Mesendoderm (in vitro differentiated cells): Measurements from ENCODE around the gene DNAH7.

Experiments used
- DNase-seq: peaks from one replicate; pipeline ENCODE4 v3.0.0; 2013
- H2AK5ac ChIP-seq: 2 replicates; pipeline ENCODE4 v1.6.1; 2013; ENCODE audit warnings: low read length, inconsistent platforms
- H2BK120ac ChIP-seq: 2 replicates; pipeline ENCODE4 v1.6.1; 2013; ENCODE audit warnings: low read depth, mild to moderate bottlenecking, low read length, moderate library complexity, mixed read lengths
- H2BK15ac ChIP-seq: replicated peaks from 2 replicates; pipeline ENCODE4 v1.6.1; 2013; ENCODE audit warnings: low read depth, mild to moderate bottlenecking, moderate library complexity
- H2BK5ac ChIP-seq: 2 replicates; pipeline ENCODE4 v1.6.1; 2013; ENCODE audit warnings: low read length, inconsistent platforms
- H3K18ac ChIP-seq: 2 replicates; pipeline ENCODE4 v1.6.1; 2013; ENCODE audit warnings: mild to moderate bottlenecking, low read length, mixed read lengths
- H3K23ac ChIP-seq: one replicate; pipeline ENCODE4 v1.6.1; 2013; ENCODE audit warnings: low read length
- H3K27ac ChIP-seq: 2 replicates; pipeline ENCODE4 v1.5.1; 2013; ENCODE audit warnings: low read depth, mild to moderate bottlenecking, inconsistent platforms, low read length, moderate library complexity
- H3K27me3 ChIP-seq: 2 replicates; pipeline ENCODE4 v1.6.1; 2013; ENCODE audit warnings: low read length, control low read depth, mild to moderate bottlenecking, inconsistent platforms; ENCODE audit not compliant: insufficient read depth, poor library complexity
- H3K36me3 ChIP-seq: 2 replicates; pipeline ENCODE4 v1.6.1; 2013; ENCODE audit warnings: low read length, inconsistent platforms; ENCODE audit not compliant: control insufficient read depth, insufficient read depth
- H3K4ac ChIP-seq: one replicate; pipeline ENCODE4 v1.6.1; 2013; ENCODE audit warnings: low read depth, mild to moderate bottlenecking, low read length, moderate library complexity
- H3K4me1 ChIP-seq: 2 replicates; pipeline ENCODE4 v1.6.1; 2013; ENCODE audit warnings: low read depth, low read length, inconsistent platforms; ENCODE audit not compliant: control insufficient read depth
- H3K4me2 ChIP-seq: 2 replicates; pipeline ENCODE4 v1.6.1; 2013; ENCODE audit warnings: low read length
- H3K4me3 ChIP-seq: 2 replicates; pipeline ENCODE4 v1.5.1; 2013; ENCODE audit warnings: mild to moderate bottlenecking, low read length
- H3K56ac ChIP-seq: one replicate; pipeline ENCODE4 v1.6.1; 2013; ENCODE audit warnings: low read length
- H3K79me1 ChIP-seq: 2 replicates; pipeline ENCODE4 v1.6.1; 2013; ENCODE audit warnings: low read length, inconsistent platforms
- H3K79me2 ChIP-seq: 2 replicates; pipeline ENCODE4 v1.6.1; 2013; ENCODE audit warnings: mild to moderate bottlenecking, low read length; ENCODE audit not compliant: control insufficient read depth, insufficient read depth
- H3K9ac ChIP-seq: 2 replicates; pipeline ENCODE4 v1.6.1; 2013; ENCODE audit warnings: low read length, inconsistent platforms
- H4K5ac ChIP-seq: one replicate; pipeline ENCODE4 v1.6.1; 2013; ENCODE audit warnings: low read length
- H4K8ac ChIP-seq: one replicate; pipeline ENCODE4 v1.6.1; 2013; ENCODE audit warnings: low read depth, mild to moderate bottlenecking, control low read depth, low read length, moderate library complexity
- WGBS: extraction: QIAGEN DNeasy Blood & Tissue Kit; methylation state at CpG from one replicate; pipeline ENCODE4 v1.1.7; 2013; ENCODE audit warnings: low lambda C conversion rate, missing lambda C conversion rate; ENCODE audit not compliant: insufficient coverage; ENCODE audit errors: extremely low coverage; 5-methylcytosine and 5-hydroxymethylcytosine counted together

Gene DNAH7

DNA sequence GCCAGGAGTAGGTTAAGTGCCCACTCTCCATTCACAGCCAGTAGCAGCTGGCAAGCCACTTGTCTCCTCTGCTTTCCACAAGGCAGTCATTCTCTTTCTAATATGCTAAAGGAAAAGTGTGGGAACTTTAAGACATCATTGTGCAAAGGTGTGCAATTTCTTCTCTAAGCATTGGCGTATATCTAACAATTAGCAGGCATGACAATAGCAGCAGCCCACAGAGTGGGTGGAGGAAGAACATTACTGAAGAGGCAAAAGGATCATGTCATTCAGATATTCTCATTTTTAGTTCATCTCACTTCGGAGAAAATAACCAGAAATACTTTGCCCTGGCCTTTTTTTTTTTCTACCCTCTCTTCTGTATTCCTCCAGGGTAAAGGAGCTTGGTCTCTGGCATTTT is 177.6 kb downstream of the DNAH7 start:
- Histone ChIP-seq H3K4me2 (no peak overlapping the region), H3K56ac (no peak overlapping the region), H3K23ac (no peak overlapping the region), H3K18ac (no peak overlapping the region), H4K8ac (no peak overlapping the region), H3K36me3 (no peaks in the 10 kb centered on the region), H3K79me2 (no peaks in the 10 kb centered on the region), H3K4me1 (no peaks in the 10 kb centered on the region), H3K4ac (no peak overlapping the region), H3K9ac (no peak overlapping the region), H2BK5ac (no peak overlapping the region), H3K79me1 (no peaks in the 10 kb centered on the region), H2AK5ac (no peak overlapping the region), H2BK15ac (no peak overlapping the region), H3K27ac (no peak overlapping the region), H4K5ac (no peak overlapping the region), H2BK120ac (no peak overlapping the region), H3K4me3 (no peak overlapping the region), H3K27me3 (no peaks in the 10 kb centered on the region)
- no CpG with 5 or more reads among the region's 2 CpGs for WGBS
- no peak for DNase-seq

DNA sequence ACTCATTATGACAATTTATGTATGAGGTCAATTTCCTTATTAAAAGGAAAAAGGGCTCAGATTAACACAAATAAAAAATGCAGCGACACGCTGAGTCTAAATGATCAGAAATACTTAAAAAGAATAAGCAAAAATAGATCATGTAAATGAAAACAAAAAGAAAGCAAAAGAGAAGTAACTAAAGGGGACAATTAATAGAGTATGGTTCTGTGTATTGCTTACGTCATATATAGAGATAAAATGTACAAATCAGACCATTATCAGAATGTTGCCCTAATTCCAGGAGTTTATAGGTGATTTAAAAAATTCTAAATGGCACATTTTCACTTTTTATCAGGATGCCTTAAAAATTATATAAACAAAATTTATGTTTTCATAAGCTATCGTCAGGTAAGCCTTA is 189.5 kb downstream of the DNAH7 start:
- DNase-seq = no peak
- Histone ChIP-seq H3K27me3 (no peaks in the 10 kb centered on the region), H3K79me2 (no peaks in the 10 kb centered on the region), H3K4me3 (no peak overlapping the region), H3K23ac (no peak overlapping the region), H3K56ac (no peak overlapping the region), H2BK5ac (no peak overlapping the region), H3K27ac (no peak overlapping the region), H3K36me3 (no peaks in the 10 kb centered on the region), H3K9ac (no peak overlapping the region), H3K18ac (no peak overlapping the region), H3K4ac (no peak overlapping the region), H3K79me1 (no peaks in the 10 kb centered on the region), H2AK5ac (no peak overlapping the region), H2BK120ac (no peak overlapping the region), H3K4me1 (no peaks in the 10 kb centered on the region), H3K4me2 (no peak overlapping the region), H4K5ac (no peak overlapping the region), H2BK15ac (no peak overlapping the region), H4K8ac (no peak overlapping the region)
- no CpG with 5 or more reads among the region's 4 CpGs for WGBS

DNA sequence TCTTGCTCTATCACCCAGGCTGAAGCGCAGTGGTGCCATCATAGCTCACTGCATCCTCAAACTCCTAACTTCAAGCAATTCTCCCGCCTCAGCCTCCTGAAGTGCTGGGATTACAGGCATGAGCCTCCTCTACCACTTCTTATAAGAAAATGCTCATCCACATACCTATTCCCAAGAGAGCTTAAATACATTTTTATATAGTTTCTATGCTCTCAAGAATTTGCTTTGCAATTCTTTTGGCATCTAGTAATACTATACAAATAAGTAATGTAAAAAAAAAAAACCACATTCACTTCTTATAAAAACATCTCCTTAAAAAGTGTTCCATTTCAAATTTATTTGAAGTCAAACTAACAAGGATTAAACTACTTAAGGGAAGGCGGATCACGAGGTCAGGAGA is 197.3 kb downstream of the DNAH7 start:
- Histone ChIP-seq H3K4ac (no peak overlapping the region), H3K36me3 (no peaks in the 10 kb centered on the region), H3K4me3 (no peak overlapping the region), H3K9ac (no peak overlapping the region), H3K56ac (no peak overlapping the region), H3K27me3 (no peaks in the 10 kb centered on the region), H2BK15ac (no peak overlapping the region), H3K4me2 (no peak overlapping the region), H3K4me1 (no peaks in the 10 kb centered on the region), H4K5ac (no peak overlapping the region), H4K8ac (no peak overlapping the region), H2BK5ac (no peak overlapping the region), H3K79me1 (no peaks in the 10 kb centered on the region), H2AK5ac (no peak overlapping the region), H3K23ac (no peak overlapping the region), H2BK120ac (no peak overlapping the region), H3K27ac (no peak overlapping the region), H3K18ac (no peak overlapping the region), H3K79me2 (no peaks in the 10 kb centered on the region)
- no CpG with 5 or more reads among the region's 4 CpGs for WGBS
- no peak for DNase-seq

DNA sequence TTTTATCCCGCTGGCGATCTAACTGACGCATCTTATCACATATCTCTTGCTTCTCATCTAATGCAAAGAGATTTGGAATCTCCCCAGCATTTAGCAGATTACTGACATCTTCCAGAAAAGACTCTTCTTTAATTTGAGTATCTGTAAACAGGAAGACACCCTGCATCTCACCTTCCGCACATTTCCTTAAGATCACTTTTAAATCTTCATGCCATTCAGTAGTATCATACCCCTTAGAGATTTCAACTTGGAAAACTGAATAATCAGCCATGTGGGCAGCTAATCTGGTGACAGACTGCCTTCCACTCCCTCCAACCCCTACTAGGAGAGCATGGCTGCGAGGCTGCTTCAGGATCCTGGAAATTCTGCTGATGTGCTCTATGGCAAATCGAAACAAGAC is 204.3 kb downstream of the DNAH7 start:
- no peak overlapping the region for H3K4me2 ChIP-seq
- no peak overlapping the region for H2BK120ac ChIP-seq
- no peak overlapping the region for H3K4ac ChIP-seq
- H3K4me1 ChIP-seq = peaks cover 3% of the 10 kb centered on the region
- no peaks in the 10 kb centered on the region for H3K79me1 ChIP-seq
- H3K23ac ChIP-seq = no peak overlapping the region
- DNase-seq = peak; percentile 74
- no peaks in the 10 kb centered on the region for H3K27me3 ChIP-seq
- H3K27ac ChIP-seq = no peak overlapping the region
- H2BK15ac ChIP-seq = no peak overlapping the region
- H4K5ac ChIP-seq = no peak overlapping the region
- H3K4me3 ChIP-seq = no peak overlapping the region
- H3K36me3 ChIP-seq = no peaks in the 10 kb centered on the region
- H2BK5ac ChIP-seq = no peak overlapping the region
- no peak overlapping the region for H4K8ac ChIP-seq
- H3K9ac ChIP-seq = no peak overlapping the region
- no CpG with 5 or more reads among the region's 6 CpGs for WGBS
- no peak overlapping the region for H3K56ac ChIP-seq
- H3K18ac ChIP-seq = no peak overlapping the region
- no peaks in the 10 kb centered on the region for H3K79me2 ChIP-seq
- no peak overlapping the region for H2AK5ac ChIP-seq

DNA sequence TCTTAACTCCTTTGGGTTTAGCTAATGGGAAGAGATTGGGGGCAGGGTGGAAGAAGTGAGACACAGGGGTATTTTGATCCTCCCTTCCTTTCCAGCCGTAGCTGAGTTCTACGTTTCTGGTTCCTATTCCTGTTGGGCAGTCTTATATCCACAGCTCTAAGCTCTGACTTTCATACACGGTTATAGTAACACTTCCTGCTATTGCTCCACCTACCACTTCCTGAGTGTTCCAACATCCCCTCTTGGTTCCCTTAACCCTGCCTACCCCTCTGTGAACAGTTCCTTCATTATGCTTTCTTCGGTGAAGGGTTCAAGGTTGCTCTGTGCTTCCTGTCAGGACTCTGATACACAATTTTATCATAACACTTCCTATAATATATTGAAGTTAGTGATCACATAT is 205.1 kb downstream of the DNAH7 start:
- H3K4me3 ChIP-seq = no peak overlapping the region
- H3K4ac ChIP-seq = no peak overlapping the region
- H3K27me3 ChIP-seq = no peaks in the 10 kb centered on the region
- H2BK15ac ChIP-seq = no peak overlapping the region
- H3K9ac ChIP-seq = no peak overlapping the region
- no peak overlapping the region for H3K23ac ChIP-seq
- no peaks in the 10 kb centered on the region for H3K79me1 ChIP-seq
- H2BK5ac ChIP-seq = no peak overlapping the region
- DNase-seq = peak; percentile 7
- no CpG with 5 or more reads among the region's 4 CpGs for WGBS
- no peak overlapping the region for H2AK5ac ChIP-seq
- H2BK120ac ChIP-seq = no peak overlapping the region
- H3K18ac ChIP-seq = no peak overlapping the region
- no peak overlapping the region for H4K5ac ChIP-seq
- no peak overlapping the region for H3K4me2 ChIP-seq
- H3K36me3 ChIP-seq = no peaks in the 10 kb centered on the region
- H3K56ac ChIP-seq = peak overlapping the region; percentile 28
- no peaks in the 10 kb centered on the region for H3K79me2 ChIP-seq
- H4K8ac ChIP-seq = no peak overlapping the region
- H3K4me1 ChIP-seq = peaks cover 3% of the 10 kb centered on the region
- H3K27ac ChIP-seq = no peak overlapping the region

DNA sequence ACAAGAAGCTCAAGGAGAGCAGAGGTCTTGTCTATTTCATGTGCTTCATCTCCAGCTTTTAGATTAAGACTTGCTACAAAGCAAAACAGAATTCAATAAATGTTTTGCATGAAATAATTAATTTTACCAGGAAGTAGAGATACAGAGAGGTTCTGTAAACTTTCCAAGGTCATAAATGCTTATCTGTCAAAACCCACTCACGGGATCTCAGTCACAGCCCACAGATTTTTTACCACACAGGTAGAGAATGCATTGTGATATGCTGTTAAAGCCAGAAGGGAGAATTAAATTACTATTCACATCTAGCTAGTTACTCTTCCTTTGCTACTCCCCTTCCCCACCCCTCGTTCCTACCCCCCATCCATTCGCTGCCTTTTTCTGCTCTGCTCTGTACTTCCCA is 205.5 kb downstream of the DNAH7 start:
- peaks cover 3% of the 10 kb centered on the region for H3K4me1 ChIP-seq
- no peak overlapping the region for H2BK15ac ChIP-seq
- no peaks in the 10 kb centered on the region for H3K36me3 ChIP-seq
- H3K79me1 ChIP-seq = no peaks in the 10 kb centered on the region
- no peak overlapping the region for H3K23ac ChIP-seq
- no peak overlapping the region for H2AK5ac ChIP-seq
- H4K8ac ChIP-seq = no peak overlapping the region
- H3K18ac ChIP-seq = no peak overlapping the region
- H2BK5ac ChIP-seq = no peak overlapping the region
- no CpG with 5 or more reads among the region's 3 CpGs for WGBS
- no peak overlapping the region for H4K5ac ChIP-seq
- no peak overlapping the region for H3K4me3 ChIP-seq
- no peak overlapping the region for H3K9ac ChIP-seq
- H3K4ac ChIP-seq = no peak overlapping the region
- no peaks in the 10 kb centered on the region for H3K27me3 ChIP-seq
- no peak overlapping the region for H2BK120ac ChIP-seq
- no peak overlapping the region for H3K4me2 ChIP-seq
- H3K79me2 ChIP-seq = no peaks in the 10 kb centered on the region
- H3K27ac ChIP-seq = no peak overlapping the region
- no peak for DNase-seq
- peak overlapping the region; percentile 28 for H3K56ac ChIP-seq
